ENCODE measurements around the gene FGD3. TPM values are rescaled to one million over a fixed set of nuclear protein-coding genes. Genes with fewer than 3 reads are reported as not detected.

FGD3 gene
- polyA plus RNA-seq, 1 experiment = not detected

GRCh38 chr9:93020771-93021670 is 73.7 kb downstream of the FGD3 start:
- Histone ChIP-seq H3K4me3 (ENCODE audit: low read depth, low read length) (no peak overlapping the region), H3K27ac (ENCODE audit: low read depth, low read length) (no peak overlapping the region), H3K27me3 (ENCODE audit: control insufficient read depth, insufficient read depth, low read length) (peaks cover 5% of the 10 kb centered on the region), H3K9me3 (ENCODE audit: control insufficient read depth, insufficient read depth, low read length) (no peaks in the 10 kb centered on the region; the same call in 1 of the 2 replicates)
- POLR2A ChIA-PET = no interaction called here
- CTCF ChIA-PET = interaction anchor here (1.4 kb wide), 1 partner anchor 17 kb away, joined by 3 read pairs; no protein-coding TSS in a partner anchor
- no peak for TF ChIP-seq CTCF (IDR thresholded peaks at IDR 0.05; ENCODE audit: low read depth, low read length)
- DNase-seq (ENCODE audit: low read depth, low spot score) = no peak

GRCh38 chr9:93022066-93022465 is 74.7 kb downstream of the FGD3 start:
- ChIA-PET POLR2A (no interaction called here), CTCF (no interaction called here)
- Histone ChIP-seq H3K4me3 (ENCODE audit: low read depth, low read length) (no peak overlapping the region), H3K27me3 (ENCODE audit: control insufficient read depth, insufficient read depth, low read length) (peaks cover 7% of the 10 kb centered on the region), H3K9me3 (ENCODE audit: control insufficient read depth, insufficient read depth, low read length) (no peaks in the 10 kb centered on the region; the same call in 1 of the 2 replicates), H3K27ac (ENCODE audit: low read depth, low read length) (no peak overlapping the region)
- DNase-seq (ENCODE audit: low read depth, low spot score) = no peak
- no peak for TF ChIP-seq CTCF (IDR thresholded peaks at IDR 0.05; ENCODE audit: low read depth, low read length)

- no peak for TF ChIP-seq CTCF (IDR thresholded peaks at IDR 0.05; ENCODE audit: low read depth, low read length)
- Histone ChIP-seq H3K27me3 (ENCODE audit: control insufficient read depth, insufficient read depth, low read length) (peaks cover 7% of the 10 kb centered on the region), H3K27ac (ENCODE audit: low read depth, low read length) (no peak overlapping the region), H3K4me3 (ENCODE audit: low read depth, low read length) (no peak overlapping the region), H3K9me3 (ENCODE audit: control insufficient read depth, insufficient read depth, low read length) (no peaks in the 10 kb centered on the region; the same call in 1 of the 2 replicates)
- CTCF ChIA-PET = no interaction called here
- DNase-seq (ENCODE audit: low read depth, low spot score) = no peak
- POLR2A ChIA-PET = no interaction called here
Observed at GRCh38 chr9:93022721-93023520, 75.6 kb downstream of the FGD3 start.

GRCh38 chr9:93023521-93023815 is 76.1 kb downstream of the FGD3 start:
- Histone ChIP-seq H3K9me3 (ENCODE audit: control insufficient read depth, insufficient read depth, low read length) (no peaks in the 10 kb centered on the region; the same call in 1 of the 2 replicates), H3K27ac (ENCODE audit: low read depth, low read length) (no peak overlapping the region), H3K27me3 (ENCODE audit: control insufficient read depth, insufficient read depth, low read length) (peaks cover 9% of the 10 kb centered on the region), H3K4me3 (ENCODE audit: low read depth, low read length) (no peak overlapping the region)
- POLR2A ChIA-PET = no interaction called here
- TF ChIP-seq CTCF (IDR thresholded peaks at IDR 0.05; ENCODE audit: low read depth, low read length) = no peak
- no peak for DNase-seq (ENCODE audit: low read depth, low spot score)
- CTCF ChIA-PET = no interaction called here

GRCh38 chr9:93024646-93024910 is 77.3 kb downstream of the FGD3 start:
- Histone ChIP-seq H3K27me3 (ENCODE audit: control insufficient read depth, insufficient read depth, low read length) (peaks cover 11% of the 10 kb centered on the region), H3K27ac (ENCODE audit: low read depth, low read length) (no peak overlapping the region), H3K4me3 (ENCODE audit: low read depth, low read length) (no peak overlapping the region), H3K9me3 (ENCODE audit: control insufficient read depth, insufficient read depth, low read length) (no peaks in the 10 kb centered on the region; the same call in 1 of the 2 replicates)
- DNase-seq (ENCODE audit: low read depth, low spot score) = no peak
- no peak for TF ChIP-seq CTCF (IDR thresholded peaks at IDR 0.05; ENCODE audit: low read depth, low read length)
- CTCF ChIA-PET = no interaction called here
- POLR2A ChIA-PET = no interaction called here
